Activated CD8-positive, alpha-beta memory T cell treated with anti-CD3 and anti-CD28 coated beads, Interleukin-2, amount 10 ng/mL, durations not matched to agents 7 days and 5 days (primary cell): ENCODE results near the gene WNT10A. TPM values are rescaled to one million over a fixed set of nuclear protein-coding genes. Genes with fewer than 3 reads are reported as not detected.

Experiments
- ATAC-seq: fragments of 150-1000 bp; cut with Tn5 transposase; one replicate; pipeline ENCODE4 v1.10.0; 2021; ENCODE audit warnings: moderate library complexity
- CTCF ChIA-PET: fragments of 350-600 bp; sonication (Branson Sonifier 250); formaldehyde crosslinking; loops from one replicate; lab custom pipeline; 2021; ENCODE audit warnings: antibody characterized with exemption; lab: Charles Lee
- DNase-seq: peaks from one replicate; pipeline ENCODE4 v3.0.0-alpha.2; 2020
- H3K27ac Mint-ChIP-seq: one replicate; pipeline ENCODE4 v1.8.0; 2021; ENCODE audit warnings: mild to moderate bottlenecking, mixed read lengths
- H3K27me3 Mint-ChIP-seq: one replicate; pipeline ENCODE4 v1.8.0; 2021; ENCODE audit warnings: mixed read lengths
- H3K36me3 Mint-ChIP-seq: one replicate; pipeline ENCODE4 v1.8.0; 2021; ENCODE audit warnings: mild to moderate bottlenecking, mixed read lengths
- H3K4me1 Mint-ChIP-seq: one replicate; pipeline ENCODE4 v1.8.0; 2021; ENCODE audit warnings: mixed read lengths
- H3K4me3 Mint-ChIP-seq: one replicate; pipeline ENCODE4 v1.8.0; 2021; ENCODE audit warnings: mild to moderate bottlenecking, moderate library complexity, mixed read lengths
- H3K9me3 Mint-ChIP-seq: one replicate; pipeline ENCODE4 v1.8.0; 2022; ENCODE audit warnings: low read depth, mixed read lengths
- total RNA-seq, 2 experiments: library from RNA; stranded (reverse); gene quantifications; one replicate each; pipeline ENCODE4 v1.2.3, GENCODE V29; 2021

WNT10A gene
- total RNA-seq, 2 experiments from 2014 or later: 0.23 to 0.35 TPM

DNA sequence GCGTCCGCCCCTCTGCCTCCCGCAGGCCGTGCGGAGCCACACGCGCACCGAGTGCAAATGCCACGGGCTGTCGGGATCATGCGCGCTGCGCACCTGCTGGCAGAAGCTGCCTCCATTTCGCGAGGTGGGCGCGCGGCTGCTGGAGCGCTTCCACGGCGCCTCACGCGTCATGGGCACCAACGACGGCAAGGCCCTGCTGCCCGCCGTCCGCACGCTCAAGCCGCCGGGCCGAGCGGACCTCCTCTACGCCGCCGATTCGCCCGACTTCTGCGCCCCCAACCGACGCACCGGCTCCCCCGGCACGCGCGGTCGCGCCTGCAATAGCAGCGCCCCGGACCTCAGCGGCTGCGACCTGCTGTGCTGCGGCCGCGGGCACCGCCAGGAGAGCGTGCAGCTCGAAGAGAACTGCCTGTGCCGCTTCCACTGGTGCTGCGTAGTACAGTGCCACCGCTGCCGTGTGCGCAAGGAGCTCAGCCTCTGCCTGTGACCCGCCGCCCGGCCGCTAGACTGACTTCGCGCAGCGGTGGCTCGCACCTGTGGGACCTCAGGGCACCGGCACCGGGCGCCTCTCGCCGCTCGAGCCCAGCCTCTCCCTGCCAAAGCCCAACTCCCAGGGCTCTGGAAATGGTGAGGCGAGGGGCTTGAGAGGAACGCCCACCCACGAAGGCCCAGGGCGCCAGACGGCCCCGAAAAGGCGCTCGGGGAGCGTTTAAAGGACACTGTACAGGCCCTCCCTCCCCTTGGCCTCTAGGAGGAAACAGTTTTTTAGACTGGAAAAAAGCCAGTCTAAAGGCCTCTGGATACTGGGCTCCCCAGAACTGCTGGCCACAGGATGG is 7.1 kb upstream of the WNT10A start:
- Mint-ChIP-seq H3K36me3 (no peaks in the 10 kb centered on the region), H3K27ac (no peak overlapping the region), H3K4me1 (peaks cover 6% of the 10 kb centered on the region), H3K4me3 (no peak overlapping the region), H3K27me3 (peaks cover 84% of the 10 kb centered on the region), H3K9me3 (no peaks in the 10 kb centered on the region)
- CTCF ChIA-PET: interaction anchor here (1.3 to 22.1 kb wide), 5 partner anchors 13 to 108 kb away, joined by 3 to 735 read pairs (median 31); no protein-coding TSS in a partner anchor
- DNase-seq: no peak
- no peak for ATAC-seq

DNA sequence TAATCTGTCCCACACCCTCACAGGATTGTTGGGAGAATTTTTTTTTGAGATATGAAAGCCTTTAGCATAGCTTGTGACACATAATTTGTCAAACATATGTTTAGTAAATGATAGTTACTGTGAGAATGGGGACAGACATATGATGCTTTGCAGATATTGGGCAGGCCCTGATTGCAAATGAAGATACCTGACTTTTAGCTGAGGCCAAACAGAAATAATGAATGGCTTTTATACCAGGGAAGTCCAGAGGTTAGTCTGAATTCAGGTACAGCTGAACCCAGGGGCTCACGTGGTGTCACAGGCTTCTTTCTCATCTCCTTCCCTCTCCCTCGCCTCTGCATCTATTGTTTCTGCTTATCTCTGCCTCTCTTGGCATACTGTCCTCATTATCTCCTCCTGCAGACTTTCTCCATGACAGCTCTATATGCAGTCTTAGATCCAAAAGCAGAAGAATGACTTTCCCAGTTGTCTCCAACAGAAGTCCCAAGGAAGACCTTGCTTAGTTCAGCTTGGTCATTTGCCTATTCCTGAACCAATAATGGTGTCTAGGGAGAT is 4.9 kb upstream of the WNT10A start:
- CTCF ChIA-PET: interaction anchor here (0.7 to 22.1 kb wide), 30 partner anchors 8 to 590 kb away, joined by 3 to 735 read pairs (median 4); partner anchors contain the start of genes BCS1L, CDK5R2, CRYBA2 and ZNF142
- DNase-seq (no peak), ATAC-seq (no peak)
- Mint-ChIP-seq H3K36me3 (no peaks in the 10 kb centered on the region), H3K9me3 (no peaks in the 10 kb centered on the region), H3K4me1 (peaks cover 15% of the 10 kb centered on the region), H3K27me3 (peaks cover 77% of the 10 kb centered on the region), H3K4me3 (no peak overlapping the region), H3K27ac (no peak overlapping the region)

DNA sequence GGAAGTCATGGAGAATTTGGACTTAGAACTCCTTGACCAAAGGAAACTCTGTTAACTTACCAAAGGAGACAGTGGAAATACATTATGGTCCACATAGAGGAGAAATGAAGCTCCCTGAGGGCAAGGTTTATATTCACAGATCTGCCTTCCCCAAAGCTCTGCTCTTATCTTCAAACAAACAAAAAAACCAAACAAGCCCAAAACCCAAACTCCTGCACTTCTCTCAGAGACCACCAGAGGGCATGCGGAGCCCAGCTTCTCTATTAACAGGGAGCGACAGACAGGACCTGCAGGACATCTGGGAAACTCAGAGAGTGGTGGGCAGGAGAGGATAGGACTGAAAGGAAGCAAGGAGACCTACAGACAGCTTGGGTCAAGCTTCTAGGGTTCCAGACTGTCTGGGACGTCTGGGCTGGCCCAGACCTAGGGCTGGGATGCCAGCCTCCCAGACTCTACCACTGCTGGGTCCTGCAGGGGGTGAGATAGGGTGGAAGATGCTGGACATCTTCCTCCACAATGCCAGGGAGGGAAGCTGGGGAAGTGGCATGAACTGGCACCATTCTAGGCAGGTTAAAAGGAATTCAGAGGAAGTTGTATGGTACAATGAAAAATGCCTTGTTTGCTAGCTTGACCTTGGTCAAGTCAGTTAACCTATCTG is 4.0 kb upstream of the WNT10A start:
- CTCF ChIA-PET: interaction anchor here (0.6 to 22.1 kb wide), 38 partner anchors 9 to 621 kb away, joined by 3 to 735 read pairs (median 4); partner anchors contain the start of genes BCS1L, CDK5R2 and ZNF142
- peaks cover 17% of the 10 kb centered on the region for H3K4me1 Mint-ChIP-seq
- peaks cover 78% of the 10 kb centered on the region for H3K27me3 Mint-ChIP-seq
- H3K27ac Mint-ChIP-seq: no peak overlapping the region
- no peak for ATAC-seq
- DNase-seq: peak; percentile 71
- H3K9me3 Mint-ChIP-seq: no peaks in the 10 kb centered on the region
- H3K36me3 Mint-ChIP-seq: no peaks in the 10 kb centered on the region
- H3K4me3 Mint-ChIP-seq: no peak overlapping the region

DNA sequence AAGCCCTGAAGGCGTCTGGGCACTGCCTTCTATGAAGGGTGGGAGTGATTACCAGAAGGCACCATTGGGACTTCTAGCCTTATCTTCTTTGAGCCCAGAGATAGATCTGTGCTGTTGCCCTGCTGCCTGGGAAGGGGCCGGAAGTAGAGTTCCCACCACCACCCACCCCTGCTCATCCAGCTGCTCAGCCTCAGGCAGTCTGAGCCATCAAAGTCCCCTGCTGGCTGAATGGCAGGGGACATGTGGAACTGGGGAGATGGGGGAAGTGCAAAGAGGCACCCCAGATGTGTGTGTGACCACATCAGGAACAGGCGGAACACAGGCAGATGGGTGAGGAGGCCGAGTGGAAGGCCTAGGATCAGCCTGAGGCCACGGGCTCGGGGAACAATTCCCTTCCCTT is 3.3 kb upstream of the WNT10A start:
- CTCF ChIA-PET: interaction anchor here (0.7 to 22.1 kb wide), 20 partner anchors 9 to 542 kb away, joined by 3 to 735 read pairs (median 5); partner anchors contain the start of genes BCS1L, CDK5R2 and ZNF142
- peaks cover 12% of the 10 kb centered on the region for H3K4me1 Mint-ChIP-seq
- ATAC-seq (no peak), DNase-seq (no peak)
- no peak overlapping the region for H3K27ac Mint-ChIP-seq
- peaks cover 78% of the 10 kb centered on the region for H3K27me3 Mint-ChIP-seq
- H3K9me3 Mint-ChIP-seq: no peaks in the 10 kb centered on the region
- H3K36me3 Mint-ChIP-seq: no peaks in the 10 kb centered on the region
- H3K4me3 Mint-ChIP-seq: no peak overlapping the region

DNA sequence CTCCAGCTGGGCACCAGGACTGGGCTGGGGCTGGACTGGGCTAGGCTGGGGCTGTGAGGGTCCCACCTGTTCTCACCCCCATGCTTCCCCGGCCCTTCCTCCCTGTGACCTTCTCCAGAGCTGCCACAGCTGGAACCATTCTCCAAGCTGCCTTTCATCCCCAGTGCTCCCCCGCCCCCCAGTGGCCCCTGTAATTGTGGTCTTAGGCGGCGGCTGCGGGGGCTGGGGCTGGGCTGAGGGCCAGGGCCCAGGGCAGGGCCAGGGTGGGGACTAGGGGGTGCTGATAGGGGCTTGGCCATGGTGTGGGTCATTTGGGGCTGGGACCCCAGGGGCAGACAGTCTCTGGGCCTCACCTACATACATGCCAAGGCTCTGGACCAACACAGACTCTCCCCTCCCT is 2.8 kb upstream of the WNT10A start:
- H3K4me3 Mint-ChIP-seq: no peak overlapping the region
- CTCF ChIA-PET: interaction anchor here (1.2 to 22.1 kb wide), 6 partner anchors 9 to 171 kb away, joined by 3 to 735 read pairs (median 12); no protein-coding TSS in a partner anchor
- H3K36me3 Mint-ChIP-seq: no peaks in the 10 kb centered on the region
- ATAC-seq (no peak), DNase-seq (no peak)
- H3K4me1 Mint-ChIP-seq: peaks cover 13% of the 10 kb centered on the region
- H3K27ac Mint-ChIP-seq: no peak overlapping the region
- no peaks in the 10 kb centered on the region for H3K9me3 Mint-ChIP-seq
- H3K27me3 Mint-ChIP-seq: peaks cover 78% of the 10 kb centered on the region

DNA sequence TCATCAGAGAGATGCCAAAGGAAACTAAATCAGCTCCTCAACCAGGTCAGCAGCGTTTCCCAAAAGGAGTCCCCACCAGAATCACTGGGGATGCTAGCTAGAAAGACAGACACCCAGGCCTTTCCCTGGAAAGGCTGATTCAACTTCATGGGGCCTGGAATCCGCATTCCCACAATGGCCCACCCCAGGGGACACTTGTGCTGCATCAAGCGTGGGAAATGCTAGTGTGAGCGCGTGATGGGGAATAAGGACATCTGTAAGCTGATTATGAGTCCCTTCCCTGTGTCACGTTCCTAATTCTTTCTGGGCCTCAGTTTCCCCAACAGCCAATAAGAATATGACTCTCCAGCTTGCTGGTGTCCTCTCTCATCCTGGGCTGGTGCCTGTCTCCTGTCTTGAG is 2.2 kb upstream of the WNT10A start:
- DNase-seq: no peak
- Mint-ChIP-seq H3K36me3 (no peaks in the 10 kb centered on the region), H3K27me3 (peaks cover 77% of the 10 kb centered on the region), H3K9me3 (no peaks in the 10 kb centered on the region), H3K27ac (no peak overlapping the region), H3K4me1 (peaks cover 15% of the 10 kb centered on the region), H3K4me3 (no peak overlapping the region)
- CTCF ChIA-PET: interaction anchor here (0.6 to 22.1 kb wide), 5 partner anchors 11 to 102 kb away, joined by 3 to 735 read pairs (median 3); no protein-coding TSS in a partner anchor
- no peak for ATAC-seq

DNA sequence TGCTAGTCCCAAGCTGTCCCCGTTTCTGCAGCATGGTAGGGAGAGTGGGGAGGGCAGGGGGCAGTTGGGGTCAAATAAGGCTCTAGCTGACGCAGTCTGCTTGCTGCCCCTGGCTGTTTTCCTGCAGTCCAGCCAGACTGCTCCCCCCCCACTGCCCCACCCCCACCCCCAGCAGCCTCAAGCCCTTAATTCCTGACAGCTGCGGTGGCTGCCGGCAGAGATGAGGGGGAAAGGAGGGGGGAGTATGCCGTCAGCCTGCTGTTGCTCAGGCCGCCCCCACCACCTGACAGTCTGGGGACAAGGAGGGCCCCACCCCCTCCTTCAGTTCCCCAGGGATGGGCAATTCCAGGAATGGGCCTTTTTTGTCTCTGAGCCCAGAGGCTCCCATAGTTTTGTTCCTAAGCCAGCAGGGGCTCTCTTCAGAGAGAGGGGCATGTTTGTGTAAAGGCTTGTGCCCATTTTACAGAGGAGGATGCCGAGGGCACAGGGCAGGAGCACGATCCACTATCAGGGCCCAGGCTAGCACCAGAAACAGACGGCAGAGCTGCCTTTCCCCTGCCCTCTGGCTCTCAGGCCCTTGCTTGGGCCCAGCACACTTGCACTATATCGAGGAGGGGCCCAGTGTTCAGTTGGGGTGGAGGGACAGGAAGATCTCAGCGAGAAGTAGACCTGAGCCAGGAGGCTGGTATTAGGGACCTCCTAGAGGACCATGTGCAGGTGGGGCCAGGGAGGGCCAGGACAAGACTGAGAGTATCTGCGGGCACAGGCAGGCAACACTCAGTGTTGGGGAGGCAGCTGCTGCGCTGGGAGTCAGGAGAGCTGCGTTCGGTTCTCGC is 1.5 kb upstream of the WNT10A start:
- DNase-seq: no peak
- Mint-ChIP-seq H3K4me1 (peaks cover 15% of the 10 kb centered on the region), H3K27me3 (peaks cover 75% of the 10 kb centered on the region), H3K9me3 (no peaks in the 10 kb centered on the region), H3K36me3 (no peaks in the 10 kb centered on the region), H3K4me3 (no peak overlapping the region), H3K27ac (no peak overlapping the region)
- CTCF ChIA-PET: interaction anchor here (0.6 to 22.1 kb wide), 5 partner anchors 10 to 101 kb away, joined by 3 to 735 read pairs (median 3); no protein-coding TSS in a partner anchor
- ATAC-seq: no peak

DNA sequence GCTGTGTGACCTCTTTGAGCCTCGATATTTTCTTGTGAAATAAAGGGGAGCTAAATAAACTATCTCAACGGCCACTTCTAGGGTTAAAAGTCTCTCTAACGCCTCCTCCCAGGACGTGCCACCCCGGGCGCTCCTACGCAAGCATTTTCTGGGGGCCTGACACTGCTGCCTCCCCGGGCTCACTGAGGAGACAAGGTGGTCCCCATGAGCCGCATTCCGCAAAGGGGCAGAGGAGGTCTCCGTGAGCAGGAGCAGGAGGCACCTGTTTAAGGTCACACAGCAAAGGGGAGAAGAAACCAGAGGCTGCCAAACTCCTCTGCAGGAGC is 913 bp upstream of the WNT10A start:
- CTCF ChIA-PET: interaction anchor here (1.3 to 22.1 kb wide), 3 partner anchors 10 to 32 kb away, joined by 3 to 735 read pairs (median 4); no protein-coding TSS in a partner anchor
- no peak overlapping the region for H3K4me3 Mint-ChIP-seq
- no peak for DNase-seq
- no peaks in the 10 kb centered on the region for H3K36me3 Mint-ChIP-seq
- H3K27ac Mint-ChIP-seq: no peak overlapping the region
- peaks cover 75% of the 10 kb centered on the region for H3K27me3 Mint-ChIP-seq
- H3K9me3 Mint-ChIP-seq: no peaks in the 10 kb centered on the region
- no peak for ATAC-seq
- peaks cover 15% of the 10 kb centered on the region for H3K4me1 Mint-ChIP-seq

DNA sequence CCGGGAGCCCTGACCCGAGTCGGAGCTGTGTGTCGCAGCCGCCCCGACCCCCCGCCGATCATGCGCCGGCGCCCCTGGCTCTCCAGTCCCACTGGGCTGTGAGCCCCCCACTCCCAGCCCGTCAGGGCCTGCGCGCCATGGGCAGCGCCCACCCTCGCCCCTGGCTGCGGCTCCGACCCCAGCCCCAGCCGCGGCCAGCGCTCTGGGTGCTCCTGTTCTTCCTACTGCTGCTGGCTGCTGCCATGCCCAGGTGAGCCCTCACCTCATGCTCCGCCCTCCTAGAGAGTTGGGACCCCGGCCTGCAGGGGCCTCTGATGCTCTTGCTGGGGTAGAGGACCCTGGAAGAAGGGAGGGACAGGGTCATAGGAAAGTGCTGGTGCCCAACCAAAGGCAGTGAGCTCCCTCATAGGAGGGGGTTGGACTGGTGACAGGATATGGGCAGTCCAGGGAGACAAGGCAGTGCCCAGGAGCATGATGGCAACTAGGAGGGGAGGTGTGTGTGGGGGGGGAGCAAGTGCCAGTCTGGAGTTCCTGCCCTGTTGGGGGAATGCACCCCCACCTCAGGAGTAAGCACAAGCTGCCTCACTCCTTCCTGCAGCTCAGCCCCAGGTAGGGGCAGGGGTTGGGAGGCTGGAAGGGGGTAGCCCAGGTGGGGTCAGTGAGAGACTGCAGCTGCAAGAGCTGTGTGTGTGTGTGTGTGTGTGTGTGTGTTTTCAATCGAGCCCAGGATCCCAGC is 375 bp downstream of the WNT10A start:
- Mint-ChIP-seq H3K27me3 (peaks cover 74% of the 10 kb centered on the region), H3K4me3 (no peak overlapping the region), H3K36me3 (no peaks in the 10 kb centered on the region), H3K4me1 (peaks cover 15% of the 10 kb centered on the region), H3K9me3 (no peaks in the 10 kb centered on the region), H3K27ac (no peak overlapping the region)
- CTCF ChIA-PET: interaction anchor here (0.7 to 22.1 kb wide), 5 partner anchors 16 to 286 kb away, joined by 3 to 735 read pairs (median 3); partner anchors contain the start of gene TTLL4
- no peak for DNase-seq
- ATAC-seq: no peak

DNA sequence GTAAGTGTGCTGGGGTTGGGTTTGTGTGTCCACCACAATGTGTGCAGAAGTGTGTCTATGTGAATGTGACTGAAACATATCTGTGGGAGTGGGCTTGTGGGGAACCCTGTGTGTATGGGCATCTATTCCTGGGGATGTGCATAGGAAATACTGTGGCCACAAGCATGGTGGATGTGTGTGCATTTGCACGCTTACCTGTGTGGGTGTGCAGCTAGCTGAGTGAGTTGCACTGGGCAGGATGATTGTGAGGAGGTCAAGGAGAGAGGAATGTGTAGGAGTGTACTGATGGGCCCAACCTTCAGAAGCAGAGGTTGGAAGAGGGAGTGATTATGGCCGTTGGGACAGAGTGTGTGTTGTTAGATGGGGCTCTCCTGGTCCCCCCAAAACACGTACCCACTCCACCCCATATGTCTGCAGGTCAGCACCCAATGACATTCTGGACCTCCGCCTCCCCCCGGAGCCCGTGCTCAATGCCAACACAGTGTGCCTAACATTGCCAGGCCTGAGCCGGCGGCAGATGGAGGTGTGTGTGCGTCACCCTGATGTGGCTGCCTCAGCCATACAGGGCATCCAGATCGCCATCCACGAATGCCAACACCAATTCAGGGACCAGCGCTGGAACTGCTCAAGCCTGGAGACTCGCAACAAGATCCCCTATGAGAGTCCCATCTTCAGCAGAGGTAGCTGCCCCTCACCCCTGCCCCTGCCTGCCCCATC is 1.2 kb downstream of the WNT10A start:
- Mint-ChIP-seq H3K27me3 (peaks cover 67% of the 10 kb centered on the region), H3K9me3 (no peaks in the 10 kb centered on the region), H3K36me3 (no peaks in the 10 kb centered on the region), H3K27ac (no peak overlapping the region), H3K4me1 (peaks cover 15% of the 10 kb centered on the region), H3K4me3 (no peak overlapping the region)
- DNase-seq (no peak), ATAC-seq (no peak)
- CTCF ChIA-PET: interaction anchor here (0.7 to 22.1 kb wide), 3 partner anchors 10 to 30 kb away, joined by 3 to 735 read pairs (median 3); no protein-coding TSS in a partner anchor

DNA sequence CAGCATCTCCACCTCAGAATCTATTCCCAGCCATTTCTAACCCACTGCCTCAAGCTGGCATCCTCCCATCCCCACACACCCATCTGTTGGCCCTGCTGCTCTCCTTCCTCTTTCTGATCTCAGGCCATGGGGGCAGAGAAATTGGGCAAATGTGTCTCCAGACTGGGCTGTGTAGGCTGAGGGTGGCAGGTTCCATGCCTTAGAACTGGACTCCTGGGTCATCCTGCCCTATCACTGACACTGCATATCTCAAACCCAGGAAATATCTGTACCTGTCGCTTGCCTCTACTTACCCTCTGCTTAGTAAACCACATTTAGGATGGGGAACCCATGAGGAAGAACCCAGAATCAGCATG is 1.8 kb downstream of the WNT10A start:
- peaks cover 15% of the 10 kb centered on the region for H3K4me1 Mint-ChIP-seq
- no peaks in the 10 kb centered on the region for H3K36me3 Mint-ChIP-seq
- H3K27ac Mint-ChIP-seq: no peak overlapping the region
- CTCF ChIA-PET: interaction anchor here (0.7 to 22.1 kb wide), 3 partner anchors 11 to 30 kb away, joined by 3 to 735 read pairs (median 3); no protein-coding TSS in a partner anchor
- H3K4me3 Mint-ChIP-seq: no peak overlapping the region
- H3K27me3 Mint-ChIP-seq: peaks cover 66% of the 10 kb centered on the region
- no peak for ATAC-seq
- no peak for DNase-seq
- H3K9me3 Mint-ChIP-seq: no peaks in the 10 kb centered on the region
